Psoas muscle (tissue), 8 donors: ENCODE measurements around the gene THOC6. TPM values are rescaled to one million over a fixed set of nuclear protein-coding genes. Genes with fewer than 3 reads are reported as not detected.

Source experiments
- ATAC-seq, 4 donors: fragments of 200-7000 bp; cut with Tn5 transposase; one replicate each; pipeline ENCODE4 v1.9.1; 2020; ENCODE audit warnings: moderate library complexity in 3 of 4, mild to moderate bottlenecking in 2 of 4
- DNase-seq, 2 donors: peaks; one replicate each; pipeline ENCODE4 v3.0.0-alpha.2; 2020
- H3K27ac ChIP-seq: fragments of 200-600 bp; one replicate; pipeline ENCODE4 v1.8.0; 2022
- H3K27me3 ChIP-seq, 3 donors: fragments of 200-600 bp in 1 of 3; one replicate each; pipeline versions ENCODE4 v1.6.1 to v1.8.0; 2013 to 2022; ENCODE audit warnings: low read length in 2 of 3, mild to moderate bottlenecking in 2 of 3, moderate library complexity in 1 of 3; ENCODE audit not compliant: insufficient read depth in 3 of 3
- H3K36me3 ChIP-seq, 2 donors: fragments of 200-600 bp in 1 of 2; one replicate each; pipeline versions ENCODE4 v1.6.1 to v1.8.0; 2013 to 2022; ENCODE audit warnings: low read depth in 1 of 2, mild to moderate bottlenecking in 1 of 2, moderate library complexity in 1 of 2; ENCODE audit not compliant: insufficient read depth in 1 of 2
- H3K4me1 ChIP-seq: fragments of 200-600 bp; one replicate; pipeline ENCODE4 v1.8.0; 2022
- H3K4me3 ChIP-seq: fragments of 200-600 bp; one replicate; pipeline ENCODE4 v1.8.0; 2022; ENCODE audit warnings: mild to moderate bottlenecking
- H3K9me3 ChIP-seq: fragments of 200-600 bp; one replicate; pipeline ENCODE4 v1.8.0; 2022
- CTCF ChIP-seq: fragments of 200-600 bp; IDR thresholded peaks from one replicate; pipeline ENCODE4 v1.8.0; 2022; ENCODE audit warnings: antibody characterized with exemption
- WGBS, 3 donors: extraction: QIAGEN DNeasy Blood & Tissue Kit; methylation state at CpG; one replicate each; pipeline versions ENCODE4 v1.1.6 to v1.1.7; 2013; 5-methylcytosine and 5-hydroxymethylcytosine counted together
- intact Hi-C, 2 donors: fragments of 100-400 bp; cut with DNase I; formaldehyde crosslinking; loops; one replicate each; pipeline versions ENCODE4 v1.11.0 to v1.14.2; 2022
- long read RNA-seq, 2 donors: library from polyadenylated mRNA; unstranded; transcript quantifications; one replicate each; pipeline ENCODE4 v2.0.0, GENCODE V29; 2021
- polyA plus RNA-seq, 3 donors: library from polyadenylated mRNA; stranded (reverse); fragments of 200-250 nt; gene quantifications; one replicate each; pipeline ENCODE4 v1.2.3, GENCODE V29; 2013
- total RNA-seq, 4 donors: library from RNA; stranded (reverse); fragmentation: NEBNext Ultra II Directional in 2 of 4; extraction: Animal tissue kit (Norgen Biotek cat#: 25700) in 2 of 4; gene quantifications; one replicate each; pipeline versions ENCODE4 v1.2.1 to v1.2.4, GENCODE V29; 2021 to 2023
- donor health status: healthy with polysubstance abuse.
- donor health status: DM: no; HTN: no; CAD: no; lungs with moderate emphysema.
- donor health status: Bipolar disorder and iron deficiency.
- donor health status: healthy.
- donor health status: DM: yes; HTN: yes; CAD: no.
- donor health status: DM: no; HTN: no; CAD: no.
- donor health status: DM: no; HTN: no; CAD: no.
- donor health status: DM: yes; HTN: yes; CAD: no.

The THOC6 gene
- 10 to 100 TPM; 17.0 to 34.4 (median 25.8) TPM for total RNA-seq
- 10 to 100 TPM; 26.9 to 72.2 (median 39.8) TPM for polyA plus RNA-seq
- long read RNA-seq, donor 1, transcript THOC6-202 (13 exons, 1,419 nt) = major isoform, 39 of 48 reads
- long read RNA-seq, donor 1, partial matches to known transcripts = 2 of 48 reads
- long read RNA-seq, donor 1, other reads (novel, unspliced or antisense) = 7 of 48 reads
- long read RNA-seq, donor 2, transcript THOC6-202 (13 exons, 1,419 nt) = major isoform, 26 of 47 reads
- long read RNA-seq, donor 2, partial matches to known transcripts = 1 of 47 reads
- long read RNA-seq, donor 2, other reads (novel, unspliced or antisense) = 19 of 47 reads

- DNase-seq (peak; percentile 96 to 98), ATAC-seq (peak; percentile 53 to 63 (median 58))
- intact Hi-C loops = no loop called here
- Histone ChIP-seq H3K27me3 (peaks cover 0 to 2% (median under 1%) of the 10 kb centered on the region in 3 donors), H3K36me3 (peaks cover 0 to 25% of the 10 kb centered on the region in 2 donors), H3K27ac (peak within 1 kb of the TSS; percentile 100), H3K4me1 (peaks cover 29% of the 10 kb centered on the region), H3K9me3 (no peaks in the 10 kb centered on the region), H3K4me3 (peak within 1 kb of the TSS; percentile 94)
- no peak for TF ChIP-seq CTCF
- WGBS, 3 donors = 0 to 1% (median 1%) methylated on average over 52 to 69 of the region's 69 CpGs
Observed at GRCh38 chr16:3023669-3024478, at the start of gene THOC6, which contains the start of gene HCFC1R1. Gene THOC6, plus strand, starts transcription at chr16:3024035. Its CDS starts 292 bp downstream, at chr16:3024327. Gene HCFC1R1, minus strand, starts transcription at chr16:3023942. Its CDS starts 1 bp downstream, at chr16:3023941.

GRCh38 chr16:2974319-2975056 lies 49.3 kb upstream of the THOC6 start:
- no peak for TF ChIP-seq CTCF
- peaks cover 10% of the 10 kb centered on the region for H3K4me1 ChIP-seq
- H3K9me3 ChIP-seq = no peaks in the 10 kb centered on the region
- H3K27me3 ChIP-seq = peaks cover 0 to 4% (median 2%) of the 10 kb centered on the region in 3 donors
- WGBS, 3 donors = 56 to 75% (median 74%) methylated on average over 15 of the region's 15 CpGs
- intact Hi-C loops = no loop called here
- no peak overlapping the region for H3K27ac ChIP-seq
- no peak for ATAC-seq
- no peak for DNase-seq
- H3K4me3 ChIP-seq = no peak overlapping the region
- H3K36me3 ChIP-seq = no peaks in the 10 kb centered on the region

- TF ChIP-seq CTCF = no peak
- DNase-seq = no peak
- H3K36me3 ChIP-seq = no peaks in the 10 kb centered on the region
- intact Hi-C loops = no loop called here
- no peak for ATAC-seq
- H3K4me1 ChIP-seq = peaks cover 7% of the 10 kb centered on the region
- H3K27me3 ChIP-seq = peaks cover 0 to 6% (median 2%) of the 10 kb centered on the region in 3 donors
- no peak overlapping the region for H3K4me3 ChIP-seq
- no peak overlapping the region for H3K27ac ChIP-seq
- H3K9me3 ChIP-seq = no peaks in the 10 kb centered on the region
- WGBS, 3 donors = 94 to 96% (median 96%) methylated on average over 28 of the region's 28 CpGs
Observed at GRCh38 chr16:2975161-2975795, 48.6 kb upstream of the THOC6 start.

GRCh38 chr16:2976201-2976600 lies 47.6 kb upstream of the THOC6 start:
- Histone ChIP-seq H3K4me3 (no peak overlapping the region), H3K27me3 (peaks cover 0 to 6% (median 2%) of the 10 kb centered on the region in 3 donors), H3K36me3 (no peaks in the 10 kb centered on the region), H3K4me1 (no peaks in the 10 kb centered on the region), H3K27ac (no peak overlapping the region), H3K9me3 (no peaks in the 10 kb centered on the region)
- intact Hi-C loops = no loop called here
- 43 to 51% (median 44%) methylated on average over 7 of the region's 7 CpGs for WGBS, 3 donors
- ATAC-seq (no peak), DNase-seq (no peak)
- TF ChIP-seq CTCF = no peak
